ENCODE data around the gene SLC36A3.

The SLC36A3 gene

GRCh38 chr5:151340004-151340403 lies 36.4 kb upstream of the SLC36A3 start:
- TF ChIP-seq CTCF (IDR thresholded peaks at IDR 0.05), result no peak
- Histone ChIP-seq H3K27ac (no peak overlapping the region), H3K4me3 (no peak overlapping the region)
- DNase-seq (ENCODE audit: low spot score), result no peak

GRCh38 chr5:151338734-151339133 lies 35.2 kb upstream of the SLC36A3 start:
- Histone ChIP-seq H3K4me3 (no peak overlapping the region), H3K27ac (no peak overlapping the region)
- no peak for TF ChIP-seq CTCF (IDR thresholded peaks at IDR 0.05)

GRCh38 chr5:151332857-151333256 lies 29.3 kb upstream of the SLC36A3 start:
- Histone ChIP-seq H3K4me3 (no peak overlapping the region), H3K27ac (no peak overlapping the region)
- DNase-seq (ENCODE audit: low spot score), result peak; percentile 45
- no peak for TF ChIP-seq CTCF (IDR thresholded peaks at IDR 0.05)

More at GRCh38 chr5:151338734-151339133, 35.2 kb upstream of the SLC36A3 start:
- no peak for DNase-seq (ENCODE audit: low spot score)

GRCh38 chr5:151328734-151329133 lies 25.2 kb upstream of the SLC36A3 start:
- DNase-seq (ENCODE audit: low spot score), result no peak
- TF ChIP-seq CTCF (IDR thresholded peaks at IDR 0.05), result no peak
- H3K4me3 ChIP-seq, result no peak overlapping the region
- no peak overlapping the region for H3K27ac ChIP-seq

- no peak for TF ChIP-seq CTCF (IDR thresholded peaks at IDR 0.05)
- Histone ChIP-seq H3K27ac (no peak overlapping the region), H3K4me3 (no peak overlapping the region)
- DNase-seq (ENCODE audit: low spot score), result no peak
These were observed 24.0 kb upstream of the SLC36A3 start for GRCh38 chr5:151327585-151327984.

GRCh38 chr5:151326266-151326665 lies 22.7 kb upstream of the SLC36A3 start:
- DNase-seq (ENCODE audit: low spot score), result no peak

More at GRCh38 chr5:151326266-151326665, 22.7 kb upstream of the SLC36A3 start:
- TF ChIP-seq CTCF (IDR thresholded peaks at IDR 0.05), result no peak
- no peak overlapping the region for H3K27ac ChIP-seq
- no peak overlapping the region for H3K4me3 ChIP-seq

Data from coronary artery (tissue), 2 donors.